Left renal pelvis (tissue), 4 donors: Measurements from ENCODE around the gene MRPL3. TPM values are rescaled to one million over a fixed set of nuclear protein-coding genes. Genes with fewer than 3 reads are reported as not detected.
A peak's percentile ranks its signal among the peaks of the same experiment; 100 is the strongest.

Experiments used
- DNase-seq, 4 donors: peaks; one replicate each; pipeline ENCODE4 v3.0.0-alpha.2; 2013; ENCODE audit warnings: low read depth in 4 of 4, low spot score in 3 of 4
- polyA plus RNA-seq, 4 donors: library from polyadenylated mRNA; unstranded; fragments of 120-200 nt; gene quantifications; one replicate each; pipeline ENCODE4 v1.2.1, GENCODE V29; 2013; ENCODE audit not compliant: insufficient read length in 4 of 4

MRPL3 gene
- polyA plus RNA-seq: 100 to 1,000 TPM in 3 of 4 donors, 10 to 100 TPM in 1; 87.2 to 145 (median 116) TPM

GRCh38 chr3:131502530-131503319, at the start of gene MRPL3:
TSS of gene MRPL3 (minus strand) at chr3:131502971. CDS start at chr3:131502821, 150 bp downstream.
- DNase-seq: peak; percentile 56 to 75 (median 70)

- no peak for DNase-seq
Measured at GRCh38 chr3:131551761-131552160, 49.0 kb upstream of the MRPL3 start.

DNA sequence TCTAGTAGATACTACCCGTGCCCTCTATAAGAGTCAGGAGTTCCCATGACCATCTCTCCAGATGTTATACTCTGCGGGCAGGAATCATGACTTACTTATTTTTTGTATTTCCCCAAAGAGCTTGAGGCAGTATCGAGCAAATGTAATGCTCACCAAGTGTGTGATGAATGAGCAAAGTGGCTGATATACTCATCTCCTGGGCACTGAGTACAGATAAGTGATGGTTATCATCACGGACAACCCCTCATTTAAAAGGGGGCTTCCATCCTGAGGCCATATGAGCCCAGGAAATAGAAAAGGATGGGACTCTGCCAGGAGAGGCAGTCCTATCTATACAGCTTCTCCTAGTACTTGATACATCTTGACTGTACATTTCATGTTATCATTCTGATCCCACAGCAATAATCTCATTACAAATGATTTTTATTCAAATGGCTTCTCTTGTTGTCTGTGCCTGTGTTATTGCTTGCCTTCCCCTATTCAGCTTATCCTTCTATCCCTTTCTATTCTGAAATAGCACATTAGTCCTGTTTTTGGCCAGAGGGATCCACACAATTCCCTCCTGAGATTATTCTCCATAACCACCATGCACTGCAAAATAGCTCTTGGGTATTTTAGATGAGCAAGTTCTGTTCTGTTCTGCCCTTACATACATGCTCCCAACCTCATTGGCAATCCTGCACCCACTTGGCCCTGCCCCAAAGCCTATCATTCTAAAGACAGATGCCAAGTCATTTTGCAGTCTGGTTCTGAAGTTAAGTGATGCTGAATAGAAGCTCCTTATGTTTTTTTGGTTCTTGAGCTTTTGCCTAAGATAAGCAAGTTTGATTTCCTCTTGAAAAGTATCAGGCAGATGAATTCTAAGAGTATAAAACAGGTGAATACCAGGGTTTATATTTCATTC, 48.0 kb upstream of the MRPL3 start:
- no peak for DNase-seq

DNA sequence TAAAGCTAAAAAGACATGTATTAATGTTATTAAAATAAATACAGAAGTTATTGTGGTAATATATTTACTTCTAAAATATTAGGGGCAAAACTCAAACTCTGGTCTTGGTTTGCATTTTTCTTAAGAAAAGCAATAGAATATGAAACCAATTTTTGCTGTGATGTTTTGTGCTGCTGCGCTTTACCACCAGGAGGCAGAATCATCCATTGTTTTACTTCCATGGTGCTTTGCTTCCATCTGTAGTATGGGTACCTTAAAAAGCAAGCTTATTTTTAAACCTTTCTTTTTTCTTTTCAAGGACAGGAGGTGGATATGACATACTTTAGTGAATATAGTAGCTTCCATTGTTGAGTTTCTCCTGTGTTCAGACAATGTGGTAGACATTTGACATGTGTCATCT, 46.6 kb upstream of the MRPL3 start:
- no peak for DNase-seq

- no peak for DNase-seq
Measured at GRCh38 chr3:131547585-131547984, 44.8 kb upstream of the MRPL3 start.

GRCh38 chr3:131546441-131546840, 43.7 kb upstream of the MRPL3 start:
- DNase-seq: no peak

DNA sequence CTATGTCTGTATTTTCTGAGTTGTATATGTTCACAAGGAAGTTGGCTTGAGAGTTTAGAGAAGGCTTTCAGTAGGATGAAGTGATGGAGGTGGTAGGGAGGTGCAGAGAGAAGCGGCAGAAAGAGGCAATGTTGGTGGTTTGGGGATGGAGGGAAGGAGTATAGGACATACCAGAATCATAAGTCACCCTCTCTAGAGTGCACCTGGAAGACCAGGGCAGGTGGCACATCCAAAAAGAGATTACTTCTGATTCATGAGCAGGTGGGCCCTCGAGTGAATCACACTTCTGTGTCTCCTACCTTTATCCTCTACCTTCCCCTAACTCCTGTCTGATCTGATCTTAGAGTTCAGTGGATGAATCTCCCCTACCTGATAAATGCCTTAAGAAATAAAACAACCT, 41.8 kb upstream of the MRPL3 start:
- DNase-seq: no peak

DNA sequence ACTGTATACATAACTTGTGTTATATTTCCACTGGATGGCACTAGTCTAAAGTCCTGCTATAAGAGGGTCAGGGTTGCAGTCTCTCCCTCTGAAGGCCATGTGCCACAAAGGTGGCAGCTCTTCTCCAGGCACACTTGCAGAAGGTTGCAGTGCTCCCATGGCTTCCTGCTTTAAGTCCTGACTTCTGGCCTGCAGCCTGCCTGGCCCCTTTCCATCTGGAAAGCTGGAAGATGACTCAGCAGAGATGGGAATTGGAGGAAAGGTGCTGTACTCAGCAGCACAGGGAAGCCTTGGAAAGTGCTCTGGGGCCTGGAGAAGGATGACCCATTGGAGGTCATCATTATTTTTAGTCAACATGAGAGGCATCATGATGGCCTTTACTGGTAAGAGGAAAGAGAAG, 40.9 kb upstream of the MRPL3 start:
- no peak for DNase-seq

GRCh38 chr3:131541288-131541687, 38.5 kb upstream of the MRPL3 start:
- DNase-seq: no peak

DNA sequence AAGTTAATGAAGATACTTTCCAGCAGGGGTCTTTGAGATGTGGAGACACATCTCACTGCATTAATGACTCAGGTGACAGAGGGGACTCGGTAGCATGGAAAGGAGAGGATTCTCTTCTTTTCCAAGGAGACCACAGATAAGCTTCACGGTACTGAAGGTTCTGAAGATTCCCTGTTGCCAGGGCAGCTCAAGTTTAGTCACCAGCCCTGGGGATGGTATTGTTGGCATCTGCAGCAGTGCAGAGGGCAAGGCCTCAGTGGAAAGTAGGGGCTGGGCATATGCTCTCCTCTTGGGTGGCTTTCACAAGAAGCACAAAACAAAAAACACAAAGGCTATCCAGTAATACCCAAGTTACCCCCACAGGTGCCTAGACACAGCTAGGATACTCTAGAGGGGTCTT, 38.0 kb upstream of the MRPL3 start:
- no peak for DNase-seq

DNA sequence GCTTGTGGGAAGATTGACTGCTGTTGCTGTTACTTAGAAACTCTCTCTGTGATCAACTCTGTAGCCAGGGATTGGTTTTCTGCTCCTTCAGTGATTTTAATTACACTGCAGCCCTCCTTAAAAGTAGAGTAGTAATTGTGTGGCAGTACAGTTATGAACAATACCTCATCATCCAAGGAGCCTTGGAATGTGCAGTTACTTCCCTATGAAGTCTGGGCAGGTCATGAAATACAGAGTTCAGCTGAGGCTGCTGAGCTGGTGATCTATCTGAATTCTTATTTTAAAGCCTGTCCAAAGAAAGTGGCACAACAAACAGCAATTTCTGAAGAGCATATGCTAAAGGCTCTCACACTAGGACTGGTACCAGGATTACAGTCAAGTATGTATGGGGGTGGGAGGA, 37.4 kb upstream of the MRPL3 start:
- DNase-seq: no peak

DNA sequence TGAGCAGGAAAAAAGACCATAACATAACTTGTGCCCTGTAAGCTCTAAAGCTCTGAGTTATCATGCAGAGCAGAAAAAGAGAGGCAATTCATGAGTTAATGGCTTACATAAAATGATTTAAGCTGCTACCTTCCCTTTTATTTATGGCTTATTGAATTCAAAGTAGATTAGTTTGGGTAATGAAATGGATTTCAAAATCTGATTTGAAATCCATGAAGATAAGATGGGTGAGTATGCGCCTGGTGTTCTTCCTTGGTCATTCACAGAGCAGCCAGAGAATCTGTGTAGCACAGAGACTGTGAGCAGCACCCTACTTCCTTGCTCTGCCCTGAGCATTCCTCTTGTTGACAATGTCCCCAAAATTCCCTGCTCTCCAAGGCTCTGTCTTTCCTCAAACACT, 36.2 kb upstream of the MRPL3 start:
- no peak for DNase-seq

DNA sequence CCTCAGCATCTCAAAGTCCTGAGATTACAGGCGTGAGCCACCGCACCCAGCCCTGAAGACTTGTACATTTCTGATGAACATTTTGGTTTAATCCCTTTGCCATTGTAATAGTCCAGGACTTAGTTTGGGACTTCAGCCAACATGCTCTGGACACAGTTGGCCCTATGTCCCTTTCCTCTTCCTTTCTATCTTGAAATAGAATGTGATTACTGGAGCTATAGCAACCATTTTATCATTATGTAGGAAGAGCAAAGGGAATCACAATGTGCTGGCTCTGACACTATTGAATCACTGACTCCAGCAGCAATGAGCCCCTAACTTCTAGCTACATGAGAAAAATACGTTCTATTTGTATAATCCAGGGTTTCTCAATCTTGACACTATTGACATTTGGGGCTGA, 34.8 kb upstream of the MRPL3 start:
- no peak for DNase-seq

DNA sequence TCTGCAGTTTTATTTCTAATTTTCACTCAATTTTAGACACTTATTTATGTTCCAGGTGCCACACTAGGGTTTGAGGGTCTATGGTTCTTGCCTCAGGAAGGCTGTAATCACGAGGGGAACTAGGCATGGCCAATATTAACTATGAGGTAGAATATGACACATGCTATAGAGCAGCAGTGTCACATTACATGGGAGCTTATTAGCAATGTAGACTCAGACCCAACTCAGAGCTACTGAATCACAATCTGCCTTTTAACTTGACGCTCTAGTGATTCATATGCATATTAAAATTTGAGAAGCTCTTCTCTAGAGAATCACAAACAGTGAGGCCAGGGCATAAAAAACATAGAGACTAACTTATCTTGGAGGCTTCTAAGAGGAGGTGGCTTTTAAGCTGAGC, 32.8 kb upstream of the MRPL3 start:
- DNase-seq: no peak

GRCh38 chr3:131535131-131535530, 32.4 kb upstream of the MRPL3 start:
- DNase-seq: no peak

DNA sequence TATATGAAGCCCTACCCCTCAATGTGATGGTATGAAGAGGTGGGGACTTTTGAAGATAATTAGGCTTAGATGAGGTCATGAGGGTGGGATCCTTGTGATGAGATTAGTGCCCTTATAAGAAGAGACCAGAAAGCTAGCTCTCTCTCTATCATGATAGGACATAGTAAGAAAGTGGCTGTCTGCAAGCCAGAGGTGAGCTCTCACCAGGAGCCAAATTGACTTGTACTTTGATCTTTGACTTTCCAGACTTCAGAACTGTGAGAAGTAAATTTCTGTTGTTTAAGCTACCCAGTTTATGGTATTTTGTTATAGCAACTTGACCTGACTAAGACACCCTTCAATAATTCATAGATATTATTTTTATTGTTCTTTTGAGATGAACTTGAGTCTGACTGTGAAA, 29.9 kb upstream of the MRPL3 start:
- no peak for DNase-seq

GRCh38 chr3:131530843-131531242, 28.1 kb upstream of the MRPL3 start:
- no peak for DNase-seq

DNA sequence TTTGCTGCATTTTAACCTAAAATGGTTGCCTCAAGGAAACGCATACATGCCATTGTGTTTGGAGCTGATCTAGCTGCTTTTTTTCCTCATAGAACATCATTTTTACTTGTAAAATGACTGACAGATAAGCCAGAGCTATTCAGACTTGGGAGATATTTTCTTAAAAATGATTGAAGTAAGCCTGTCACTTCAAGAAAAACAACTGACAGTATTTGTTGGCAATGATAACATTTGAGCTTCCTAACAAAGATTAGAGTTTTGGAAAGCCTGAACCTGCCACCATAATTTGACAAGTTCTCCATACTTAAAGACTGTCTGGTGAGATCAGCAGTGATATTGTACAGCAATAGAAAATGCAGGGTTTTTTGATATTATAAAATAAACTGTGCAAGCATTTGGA, 27.6 kb upstream of the MRPL3 start:
- DNase-seq: no peak

DNA sequence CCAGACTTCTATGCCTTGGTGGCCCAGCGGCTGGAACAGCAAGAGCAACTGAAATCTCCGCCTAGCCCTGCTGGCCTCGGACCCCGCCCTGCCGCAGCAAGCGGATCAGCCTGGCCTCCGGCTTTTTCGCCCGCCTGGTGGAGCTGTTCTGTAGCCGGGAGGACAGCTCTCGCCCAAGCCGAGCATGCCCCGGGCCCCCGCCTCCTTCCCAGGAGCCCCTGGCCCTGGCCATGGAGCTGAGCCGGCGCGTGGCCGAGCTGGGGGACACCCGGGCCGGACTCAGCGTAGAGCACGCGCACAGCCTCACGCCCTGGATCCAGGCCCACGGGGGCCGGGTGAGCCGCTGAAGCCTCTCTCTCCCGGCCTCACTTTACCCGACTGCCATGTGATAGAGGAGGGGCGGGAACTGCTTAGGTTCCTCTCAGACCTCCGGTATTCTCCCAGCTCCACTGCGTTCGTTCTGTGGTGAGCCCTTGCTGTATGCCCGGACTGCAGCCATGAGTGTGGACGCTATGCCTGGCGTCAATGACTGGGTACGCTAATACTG, 24.1 kb upstream of the MRPL3 start:
- peak in 3 of 4 donors; percentile 38 to 53 (median 51) for DNase-seq

DNA sequence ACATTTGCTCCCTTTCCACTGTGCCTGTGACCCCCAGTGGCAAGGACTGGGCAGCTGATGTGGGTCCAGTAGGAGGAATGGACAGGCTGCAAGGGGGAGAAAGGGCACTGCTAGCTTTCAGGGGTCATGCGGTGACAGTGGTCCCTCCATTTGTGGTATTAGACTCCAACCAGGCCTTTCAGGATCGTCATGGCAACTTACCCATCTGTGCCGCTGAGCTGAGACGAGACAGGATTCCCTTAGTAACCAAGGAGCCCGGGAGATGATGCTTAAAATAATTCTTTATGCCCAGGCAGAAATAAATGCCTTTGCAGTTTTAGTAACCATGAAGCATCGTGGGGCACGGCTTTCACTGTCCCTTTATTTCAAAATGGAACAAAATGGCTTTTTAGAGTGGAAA, 15.9 kb upstream of the MRPL3 start:
- no peak for DNase-seq

GRCh38 chr3:131505421-131505820, 2.6 kb upstream of the MRPL3 start:
- DNase-seq: no peak

- no peak for DNase-seq
Measured at GRCh38 chr3:131503320-131503635, 507 bp upstream of the MRPL3 start.
